Kidney epithelial cell (primary cell): Measurements from ENCODE around the gene CLK3. TPM values are rescaled to one million over a fixed set of nuclear protein-coding genes. Genes with fewer than 3 reads are reported as not detected.
A peak's percentile ranks its signal among the peaks of the same experiment; 100 is the strongest.

Source experiments
- DNase-seq: peaks from one replicate; pipeline ENCODE4 v3.0.0-alpha.2; 2010; ENCODE audit warnings: low read depth
- H3K27me3 ChIP-seq: 2 replicates; pipeline ENCODE4 v1.6.0; 2011; ENCODE audit warnings: low read length; ENCODE audit not compliant: control insufficient read depth, insufficient read depth
- H3K36me3 ChIP-seq: 2 replicates; pipeline ENCODE4 v1.5.1; 2011; ENCODE audit warnings: low read length; ENCODE audit not compliant: control insufficient read depth, insufficient read depth
- H3K4me3 ChIP-seq: 2 replicates; pipeline ENCODE4 v1.5.1; 2011; ENCODE audit warnings: low read depth, mild to moderate bottlenecking, control low read depth, low read length
- total RNA-seq: library from RNA; depleted of rRNA; stranded (reverse); fragments of >200 nt; gene quantifications from 2 replicates; pipeline ENCODE4 v1.2.3, GENCODE V29; 2015
- TF ChIP-seq, protein P1 (sequence below): IDR thresholded peaks from 2 replicates; pipeline ENCODE4 v1.5.1; 2011; ENCODE audit warnings: mild to moderate bottlenecking, moderate library complexity, low read length, control low read depth, inconsistent platforms; ENCODE audit not compliant: insufficient read depth, poor library complexity, severe bottlenecking

The CLK3 gene
- total RNA-seq, 1 donor from 2014 or later = 104 TPM

DNA sequence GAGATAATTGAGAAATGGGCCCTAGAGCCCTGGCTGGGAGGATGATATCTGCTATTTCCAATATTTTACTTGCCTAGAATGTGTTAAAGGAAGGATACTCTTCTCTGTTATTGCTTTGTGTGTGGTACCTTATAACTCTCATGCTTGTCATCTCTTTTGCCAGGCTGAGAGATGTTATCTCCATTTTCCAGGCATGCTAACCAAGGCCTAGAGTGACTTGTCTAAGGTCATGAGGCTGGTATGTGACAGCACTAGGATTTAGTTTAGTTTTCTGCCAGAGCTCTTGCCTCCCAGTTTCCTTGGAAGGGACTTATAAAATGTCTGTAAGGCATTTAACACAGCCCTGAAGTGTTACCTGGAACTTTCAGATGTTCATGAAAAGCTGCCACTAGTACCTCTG lies 1.4 kb downstream of the CLK3 start:
- DNase-seq = no peak
- TF ChIP-seq, protein P1, sequence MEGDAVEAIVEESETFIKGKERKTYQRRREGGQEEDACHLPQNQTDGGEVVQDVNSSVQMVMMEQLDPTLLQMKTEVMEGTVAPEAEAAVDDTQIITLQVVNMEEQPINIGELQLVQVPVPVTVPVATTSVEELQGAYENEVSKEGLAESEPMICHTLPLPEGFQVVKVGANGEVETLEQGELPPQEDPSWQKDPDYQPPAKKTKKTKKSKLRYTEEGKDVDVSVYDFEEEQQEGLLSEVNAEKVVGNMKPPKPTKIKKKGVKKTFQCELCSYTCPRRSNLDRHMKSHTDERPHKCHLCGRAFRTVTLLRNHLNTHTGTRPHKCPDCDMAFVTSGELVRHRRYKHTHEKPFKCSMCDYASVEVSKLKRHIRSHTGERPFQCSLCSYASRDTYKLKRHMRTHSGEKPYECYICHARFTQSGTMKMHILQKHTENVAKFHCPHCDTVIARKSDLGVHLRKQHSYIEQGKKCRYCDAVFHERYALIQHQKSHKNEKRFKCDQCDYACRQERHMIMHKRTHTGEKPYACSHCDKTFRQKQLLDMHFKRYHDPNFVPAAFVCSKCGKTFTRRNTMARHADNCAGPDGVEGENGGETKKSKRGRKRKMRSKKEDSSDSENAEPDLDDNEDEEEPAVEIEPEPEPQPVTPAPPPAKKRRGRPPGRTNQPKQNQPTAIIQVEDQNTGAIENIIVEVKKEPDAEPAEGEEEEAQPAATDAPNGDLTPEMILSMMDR = no peak
- Histone ChIP-seq H3K4me3 (peak overlapping the region; percentile 89), H3K27me3 (no peaks in the 10 kb centered on the region), H3K36me3 (peaks cover 3% of the 10 kb centered on the region)

GRCh38 chr15:74618841-74619596 lies 3.4 kb downstream of the CLK3 start:
- TF ChIP-seq, protein P1 = no peak
- Histone ChIP-seq H3K4me3 (no peak overlapping the region), H3K36me3 (peaks cover 5% of the 10 kb centered on the region), H3K27me3 (no peaks in the 10 kb centered on the region)
- no peak for DNase-seq

DNA sequence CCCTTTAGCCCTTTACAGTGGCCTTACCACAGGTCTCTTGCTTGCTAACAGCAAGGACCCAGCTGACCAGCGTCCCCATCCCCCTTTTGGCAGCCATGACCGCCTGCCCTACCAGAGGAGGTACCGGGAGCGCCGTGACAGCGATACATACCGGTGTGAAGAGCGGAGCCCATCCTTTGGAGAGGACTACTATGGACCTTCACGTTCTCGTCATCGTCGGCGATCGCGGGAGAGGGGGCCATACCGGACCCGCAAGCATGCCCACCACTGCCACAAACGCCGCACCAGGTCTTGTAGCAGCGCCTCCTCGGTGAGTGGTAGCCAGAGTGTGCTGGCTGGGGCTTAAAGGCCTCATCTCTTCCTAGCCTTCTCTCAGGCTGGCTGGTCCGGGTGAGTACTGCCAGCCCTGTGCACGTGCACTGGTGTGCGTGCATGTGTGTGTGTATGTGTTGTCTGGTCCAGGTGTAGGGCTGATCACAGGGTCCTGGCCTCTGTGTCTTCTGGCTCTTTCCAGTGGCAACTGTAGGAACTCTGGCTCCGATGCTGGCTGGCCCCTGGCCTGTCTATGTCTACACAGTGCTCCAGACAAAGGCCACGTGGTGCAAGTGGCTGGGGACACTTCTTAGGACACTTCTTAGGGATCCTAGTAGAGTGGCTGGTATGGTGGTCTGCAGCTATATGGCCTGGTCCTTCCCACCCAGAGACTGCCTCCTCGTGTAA lies 4.4 kb downstream of the CLK3 start:
- no peak for DNase-seq
- Histone ChIP-seq H3K27me3 (no peaks in the 10 kb centered on the region), H3K36me3 (peaks cover 5% of the 10 kb centered on the region), H3K4me3 (no peak overlapping the region)
- TF ChIP-seq, protein P1 = no peak

DNA sequence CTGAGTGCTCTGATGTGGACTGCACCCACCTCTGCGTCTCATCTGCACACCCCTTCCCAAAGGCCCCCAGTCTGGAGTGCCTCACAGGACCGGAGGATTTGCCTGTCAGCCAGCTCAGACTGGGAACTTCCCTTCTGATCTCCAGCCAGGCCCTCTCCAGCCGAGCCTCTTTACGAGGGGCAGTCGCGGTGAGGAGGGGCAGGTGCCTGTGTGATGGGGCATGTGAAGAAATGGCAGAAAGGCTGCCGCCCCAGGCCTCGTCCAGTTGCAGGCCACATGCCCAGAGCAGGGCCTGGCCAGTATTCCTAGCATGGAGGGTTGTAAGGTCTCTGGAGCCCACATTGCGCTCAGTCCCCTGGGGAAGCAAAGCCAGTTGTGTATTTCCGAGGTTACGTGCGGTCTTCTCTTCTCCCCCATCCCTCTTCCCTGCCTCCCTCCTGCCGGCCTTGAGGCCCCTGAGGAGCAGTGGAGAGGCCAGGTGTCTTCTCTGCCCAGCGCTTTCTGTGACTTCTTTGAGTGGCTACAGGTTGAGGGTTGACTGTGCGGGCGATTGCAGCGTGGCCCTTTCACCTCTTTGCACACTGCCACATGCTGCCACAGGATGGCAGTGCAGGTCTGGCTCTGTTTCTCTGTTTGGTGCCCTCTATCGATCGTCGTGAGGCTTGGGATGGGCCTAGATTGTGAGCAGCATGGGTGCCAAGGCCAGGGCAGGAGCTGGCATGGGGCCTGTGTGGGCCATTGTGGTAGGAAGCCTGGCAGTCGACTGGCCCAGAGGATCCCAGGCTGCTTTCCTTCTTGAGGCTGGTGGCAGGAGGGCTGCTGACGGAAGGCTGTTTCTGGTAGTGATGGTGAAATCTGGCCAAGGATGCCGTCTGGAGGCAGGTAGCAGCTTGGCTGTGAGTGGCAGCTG lies 5.3 kb downstream of the CLK3 start:
- Histone ChIP-seq H3K27me3 (no peaks in the 10 kb centered on the region), H3K4me3 (no peak overlapping the region), H3K36me3 (peaks cover 5% of the 10 kb centered on the region)
- DNase-seq = no peak
- TF ChIP-seq, protein P1 = peak; percentile 100

DNA sequence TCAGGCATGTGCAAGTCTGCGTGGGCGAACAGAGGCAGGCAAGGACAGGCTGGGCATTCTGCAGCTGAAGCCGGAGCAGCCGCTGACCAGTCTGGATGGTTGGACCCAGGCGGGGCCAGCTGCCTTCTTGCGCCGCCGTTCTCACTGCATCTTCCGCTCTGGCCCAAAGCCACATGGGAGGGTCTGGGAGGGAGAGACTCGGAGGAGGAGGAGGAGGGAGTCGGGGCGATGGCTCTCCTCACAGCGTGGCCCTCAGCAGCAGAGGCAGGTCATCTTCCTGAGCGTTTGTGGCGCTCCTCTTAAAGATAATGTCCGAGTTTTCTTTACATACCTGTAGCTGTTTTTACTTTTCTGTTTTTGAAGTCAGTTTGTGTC lies 5.9 kb downstream of the CLK3 start:
- Histone ChIP-seq H3K4me3 (no peak overlapping the region), H3K27me3 (no peaks in the 10 kb centered on the region), H3K36me3 (peaks cover 5% of the 10 kb centered on the region)
- TF ChIP-seq, protein P1 = no peak
- no peak for DNase-seq
